GM19099 (cell line): ENCODE measurements around the gene FBXO15.

Source experiments
- POLR2A ChIP-seq: IDR thresholded peaks from 3 replicates; pipeline ENCODE4 v1.6.1; 2011; ENCODE audit warnings: low read depth; ENCODE audit not compliant: insufficient read length; ENCODE audit errors: extremely low read depth

Gene FBXO15, protein sequence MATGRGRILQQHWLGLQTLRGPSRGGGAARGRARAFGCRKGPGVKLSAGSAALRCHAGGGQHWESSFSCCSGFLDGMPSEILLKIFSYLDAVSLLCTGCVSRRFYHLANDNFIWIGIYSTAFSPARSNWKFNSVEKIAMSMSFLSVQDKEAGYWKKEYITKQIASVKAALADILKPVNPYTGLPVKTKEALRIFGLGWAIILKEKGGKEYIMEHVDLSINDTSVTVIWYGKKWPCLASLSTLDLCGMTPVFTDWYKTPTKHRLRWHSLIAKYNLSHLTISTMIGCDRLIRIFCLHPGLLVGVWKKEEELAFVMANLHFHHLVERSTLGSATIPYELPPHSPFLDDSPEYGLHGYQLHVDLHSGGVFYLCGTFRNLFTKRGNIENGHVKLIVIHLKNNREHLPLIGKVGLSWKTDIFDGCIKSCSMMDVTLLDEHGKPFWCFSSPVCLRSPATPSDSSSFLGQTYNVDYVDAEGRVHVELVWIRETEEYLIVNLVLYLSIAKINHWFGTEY

DNA sequence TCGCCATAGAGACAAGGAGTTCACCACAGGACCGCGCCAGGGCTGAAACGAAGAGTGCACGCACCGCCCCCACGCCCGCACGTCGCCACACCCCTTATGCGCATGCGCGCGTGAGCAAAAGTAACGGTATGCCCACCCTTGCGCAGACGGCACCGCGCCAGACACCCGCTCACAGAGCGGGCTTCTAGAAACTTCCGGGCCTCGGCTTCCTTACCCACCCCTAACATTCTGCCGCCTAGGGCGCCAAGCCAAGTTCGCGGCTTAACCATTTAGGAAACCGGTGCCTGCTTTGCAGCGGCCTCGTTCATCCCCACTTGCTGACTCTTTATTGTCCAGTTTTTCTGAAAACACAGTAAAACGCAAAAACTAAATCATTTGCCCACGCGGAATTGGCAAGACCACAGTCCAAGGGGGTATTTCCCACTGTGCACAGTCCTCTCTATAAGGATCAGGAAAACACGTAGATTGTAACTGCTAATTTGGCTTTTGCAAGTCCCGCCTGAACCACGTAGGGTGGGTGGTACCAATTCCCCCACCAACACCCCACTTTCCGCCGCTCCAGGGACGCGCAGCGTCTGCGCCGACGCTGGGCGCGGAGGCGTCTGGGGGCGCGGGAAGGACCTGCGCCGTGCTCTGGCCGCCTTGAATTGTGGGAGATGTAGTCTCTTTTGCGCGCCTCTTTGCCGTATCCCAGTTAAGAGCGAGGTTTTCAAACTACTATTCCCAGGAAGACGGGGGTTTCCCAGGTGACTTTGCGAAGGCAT is at the start of gene FBXO15, which contains the start of gene TIMM21:
TSS of gene FBXO15 (minus strand) at position 56 of the 764 bp plus-strand sequence. CDS start at position 7, 49 bp downstream.
TSS of gene TIMM21 (plus strand) at position 745 of the 764 bp plus-strand sequence. CDS start 286 bp downstream, outside the sequence.
- peak; percentile 79 for TF ChIP-seq POLR2A

DNA sequence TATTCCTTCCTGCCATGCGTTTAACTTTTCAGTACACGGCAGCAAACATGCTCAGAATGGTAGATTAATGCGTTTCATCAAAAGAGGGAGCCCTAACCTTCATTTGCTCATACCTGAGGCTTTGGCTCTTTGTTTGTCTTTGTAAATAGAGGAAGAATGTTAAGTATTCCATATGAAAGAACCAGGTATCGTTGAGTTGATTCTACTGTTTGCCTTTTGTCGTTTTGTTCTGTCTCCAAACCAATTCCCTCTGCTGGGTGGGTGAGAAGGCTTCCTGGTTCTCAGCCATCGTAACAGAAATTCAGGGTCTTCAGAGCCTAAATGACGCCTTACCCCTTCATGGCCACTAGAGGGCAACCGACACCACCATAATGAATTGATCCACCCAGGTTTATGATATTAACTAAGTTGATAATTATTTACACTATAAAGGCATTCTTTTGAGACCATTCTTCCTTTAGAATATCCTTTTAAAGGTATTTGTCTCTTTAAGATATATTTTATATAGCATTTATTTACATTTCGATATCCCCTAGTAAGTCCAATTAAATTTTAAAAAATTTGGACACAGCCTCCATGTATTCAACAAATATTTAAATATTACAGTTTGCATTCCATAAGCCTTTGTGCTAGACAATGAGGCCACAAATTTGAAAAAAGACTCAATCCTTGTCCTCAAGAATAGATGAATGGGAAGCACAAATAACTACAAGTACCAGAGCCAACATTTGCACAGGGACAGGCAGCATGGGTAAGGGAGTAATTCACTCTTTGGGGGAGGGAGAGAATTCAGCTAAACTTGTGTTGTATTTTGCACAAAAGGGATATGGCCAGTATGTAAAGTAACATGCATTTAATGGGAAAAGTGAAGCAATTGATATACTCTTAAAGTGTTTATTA is 48.8 kb upstream of the FBXO15 start:
- no peak for TF ChIP-seq POLR2A

DNA sequence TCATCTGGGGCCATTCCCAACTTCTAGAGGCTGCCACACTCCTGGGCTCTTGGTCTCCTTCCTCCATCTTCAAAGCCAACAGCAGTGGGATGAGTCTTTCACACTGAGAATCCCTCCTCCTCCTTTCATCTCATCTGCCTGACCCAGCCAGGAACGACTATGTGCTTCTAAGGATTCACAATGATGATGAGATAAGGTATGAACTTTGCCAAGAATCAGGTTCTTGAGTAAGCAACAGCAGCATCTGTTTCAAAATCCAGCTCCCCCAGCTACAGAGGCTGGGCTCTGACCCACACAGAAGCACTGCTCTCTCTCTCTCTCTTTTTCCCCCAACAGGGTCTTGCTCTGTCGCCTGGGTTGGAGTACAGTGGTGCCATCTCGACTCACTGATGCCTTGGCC is 47.1 kb upstream of the FBXO15 start:
- TF ChIP-seq POLR2A, result no peak

DNA sequence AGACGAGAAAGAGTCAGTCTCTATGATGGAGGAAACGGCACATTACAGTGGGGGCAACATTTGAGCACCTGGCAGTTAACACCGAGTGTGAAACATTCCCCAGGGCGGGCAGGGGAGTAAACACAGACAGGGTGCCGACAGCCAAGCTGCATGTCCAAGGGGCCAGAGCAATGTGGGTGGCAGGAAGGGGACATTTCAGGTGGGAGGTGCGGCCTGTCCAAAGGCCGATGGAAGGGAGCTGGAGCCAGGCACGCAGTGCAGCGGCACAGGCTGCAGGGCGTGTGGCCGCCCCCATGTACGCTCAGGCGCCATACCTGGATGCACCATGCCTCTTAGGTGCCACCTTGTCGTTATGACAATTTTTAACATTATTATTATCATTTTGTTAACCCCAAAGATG is 43.9 kb upstream of the FBXO15 start:
- TF ChIP-seq POLR2A, result no peak

DNA sequence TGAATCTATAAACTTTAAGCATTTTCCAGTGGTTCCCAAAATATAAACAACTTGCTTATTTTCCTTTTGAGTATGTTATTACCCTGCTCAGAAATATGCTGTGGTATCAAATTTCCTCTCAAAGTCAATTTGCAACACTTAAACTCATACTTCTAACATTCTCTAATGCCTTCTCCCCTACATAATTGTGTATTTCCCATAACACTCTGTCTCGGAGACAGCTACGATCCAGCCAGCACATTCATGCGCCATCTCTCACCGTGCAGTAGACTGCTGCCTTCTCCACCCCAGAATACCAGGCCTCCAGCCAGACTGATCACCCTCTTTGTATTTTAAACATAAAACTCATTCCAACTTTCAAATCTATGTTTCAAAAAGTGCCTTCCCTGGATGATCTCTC is 42.5 kb upstream of the FBXO15 start:
- no peak for TF ChIP-seq POLR2A

DNA sequence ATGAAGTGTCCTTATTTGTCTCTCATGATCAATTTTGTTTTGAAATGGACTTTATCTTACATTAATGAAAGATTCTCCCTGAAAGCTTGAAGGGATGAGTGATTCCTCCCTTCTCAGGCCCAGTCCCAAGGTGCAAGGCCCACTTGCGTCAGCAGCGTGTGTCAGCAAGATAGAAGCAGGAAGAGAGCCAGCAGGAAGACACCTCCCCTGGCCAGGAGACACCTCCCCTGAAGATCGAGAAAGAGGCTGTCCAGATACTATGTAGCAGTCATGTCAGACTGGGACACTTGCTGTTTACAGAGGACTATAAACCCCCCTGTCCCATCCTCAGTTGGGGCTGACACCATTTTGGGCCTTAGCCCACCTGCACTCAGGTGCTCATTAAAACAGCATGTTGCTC is 39.0 kb upstream of the FBXO15 start:
- TF ChIP-seq POLR2A, result no peak

DNA sequence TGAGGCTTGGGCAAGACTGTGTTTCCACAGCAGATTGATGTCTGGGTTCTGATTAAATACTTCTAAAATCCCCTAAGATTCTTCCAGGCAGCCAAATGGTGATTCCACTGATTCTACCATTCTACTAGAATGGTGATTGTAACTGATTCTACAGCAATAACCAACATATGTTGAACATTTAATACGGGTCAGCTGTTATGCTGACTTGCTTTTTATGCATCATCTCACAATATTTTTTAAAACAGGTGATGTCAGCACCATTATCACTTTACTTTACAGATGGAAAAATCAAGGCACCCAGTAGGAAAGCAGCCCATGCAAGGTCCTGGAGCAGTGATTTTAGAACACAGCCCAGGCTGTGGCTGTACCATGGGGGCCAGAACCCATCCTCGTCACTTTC is 38.2 kb upstream of the FBXO15 start:
- TF ChIP-seq POLR2A, result no peak

DNA sequence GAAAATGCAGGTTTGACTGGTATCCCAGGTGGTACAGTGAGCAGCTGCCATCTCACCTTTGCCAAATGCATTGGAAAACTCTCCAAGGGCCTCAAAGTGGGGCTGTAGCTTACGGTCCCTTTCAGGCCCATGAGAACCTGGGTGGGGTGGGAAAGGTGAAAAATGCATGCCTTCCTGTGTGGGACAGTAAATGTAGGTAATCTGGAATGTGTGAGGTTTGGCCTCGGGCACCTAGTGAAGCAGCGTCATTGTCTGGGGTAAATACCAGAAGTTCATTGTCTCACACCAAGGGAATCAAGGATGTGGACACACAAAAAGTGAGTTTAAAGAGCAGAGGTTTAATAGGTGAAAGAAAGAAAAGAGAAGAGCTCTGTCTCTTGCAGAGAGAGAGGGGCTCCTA is 37.2 kb upstream of the FBXO15 start:
- TF ChIP-seq POLR2A, result no peak

DNA sequence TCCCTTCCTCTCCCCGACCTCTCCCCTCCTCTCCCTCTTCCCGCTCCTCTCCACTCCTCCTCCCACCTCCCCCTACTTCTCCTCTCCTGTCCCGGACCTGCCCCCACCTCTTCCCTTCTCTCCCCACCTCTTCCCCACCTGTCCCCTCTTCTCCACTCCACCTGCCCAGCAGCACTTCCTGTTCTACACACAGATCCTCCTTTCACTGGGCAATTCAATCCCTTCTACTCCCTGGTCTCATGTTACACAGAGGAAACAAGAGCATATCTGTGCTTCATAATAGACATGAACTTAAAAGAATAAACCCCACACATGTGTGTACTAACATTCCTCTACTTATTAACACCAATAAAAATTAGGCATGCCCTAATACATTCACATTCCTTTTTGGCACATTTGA is 35.5 kb upstream of the FBXO15 start:
- no peak for TF ChIP-seq POLR2A

DNA sequence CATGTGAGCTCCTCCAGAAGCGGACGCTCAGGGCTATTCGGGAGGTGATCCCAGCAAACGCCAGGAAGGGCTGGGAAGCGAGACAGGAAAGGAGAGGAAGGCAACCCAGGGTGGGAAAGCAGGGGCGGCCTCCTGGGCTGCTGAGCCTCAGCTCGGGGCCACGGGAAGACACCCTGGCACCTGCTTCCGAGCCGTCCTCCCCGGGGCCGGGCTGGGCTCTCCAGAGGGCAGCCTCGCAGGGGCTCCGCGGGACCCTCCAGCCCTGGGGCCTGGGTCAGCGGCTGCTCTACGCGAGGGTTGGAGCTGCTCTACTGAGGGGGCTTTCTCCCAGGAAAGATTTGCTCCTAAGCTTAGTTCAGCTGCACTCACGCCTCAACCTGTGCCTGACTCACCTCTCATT is 34.7 kb upstream of the FBXO15 start:
- no peak for TF ChIP-seq POLR2A

DNA sequence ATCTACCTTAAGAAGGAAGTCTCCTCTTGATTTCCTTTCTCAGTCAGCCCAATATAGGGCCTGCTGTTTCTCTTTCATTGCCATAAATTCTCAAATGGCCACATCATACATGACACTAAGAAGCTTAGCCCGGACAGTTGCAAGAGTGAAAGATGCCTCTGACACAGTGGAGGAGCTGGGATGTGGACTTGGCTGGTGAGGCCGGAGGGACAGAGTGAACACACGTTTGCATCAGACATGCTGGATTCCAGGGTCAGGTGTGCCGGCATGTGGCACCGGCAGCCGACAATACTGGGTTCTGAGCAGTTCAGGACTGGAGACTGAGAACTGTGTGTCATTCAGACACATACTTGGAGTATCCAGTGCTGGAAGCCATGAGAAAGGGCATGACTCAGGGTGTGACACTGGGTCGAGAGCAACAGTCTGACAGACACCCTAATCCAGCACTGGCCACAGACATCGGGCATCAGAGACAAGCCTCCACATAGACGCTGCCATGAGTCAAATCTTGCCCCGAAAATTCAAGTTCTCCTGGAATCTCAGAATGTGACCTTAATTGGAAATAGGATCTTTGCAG is 32.1 kb upstream of the FBXO15 start:
- no peak for TF ChIP-seq POLR2A

DNA sequence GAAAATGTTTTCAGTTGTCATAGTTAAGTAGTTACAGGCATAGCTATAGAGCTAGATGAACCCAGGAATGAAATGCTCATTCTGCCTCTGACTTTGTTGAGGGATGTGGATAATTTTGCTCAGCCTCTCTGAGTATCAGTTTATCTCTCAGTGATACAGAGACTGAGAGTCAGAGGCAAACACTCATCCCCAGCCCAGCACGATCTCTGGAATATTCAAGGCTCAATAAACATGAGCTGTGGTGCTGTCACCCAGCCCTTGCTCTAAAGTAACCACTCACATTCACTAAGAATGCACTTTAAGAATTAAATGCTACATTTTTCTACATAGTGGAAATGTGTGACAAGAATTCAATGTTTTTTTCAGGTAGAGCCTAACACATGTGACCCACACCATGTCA is 31.2 kb upstream of the FBXO15 start:
- TF ChIP-seq POLR2A, result no peak

DNA sequence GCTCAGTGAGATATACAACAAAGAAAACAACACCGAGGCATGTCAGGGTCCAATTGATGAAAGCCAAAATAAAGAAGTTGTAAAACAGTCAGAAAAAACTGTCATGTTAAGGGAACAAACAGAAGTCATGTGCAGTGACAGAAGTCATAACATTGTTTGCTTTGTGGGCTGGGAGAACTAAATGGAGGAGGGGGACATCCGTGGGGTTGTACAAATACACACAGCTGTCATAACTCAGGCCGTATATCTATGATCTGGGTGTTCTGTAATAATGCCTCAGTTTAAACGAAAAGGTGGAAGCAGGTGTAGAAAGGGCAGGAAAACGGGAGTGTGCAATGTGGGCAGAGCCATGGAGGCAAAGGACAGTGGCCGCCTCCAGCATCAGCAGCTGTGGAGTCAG is 28.0 kb upstream of the FBXO15 start:
- TF ChIP-seq POLR2A, result no peak

DNA sequence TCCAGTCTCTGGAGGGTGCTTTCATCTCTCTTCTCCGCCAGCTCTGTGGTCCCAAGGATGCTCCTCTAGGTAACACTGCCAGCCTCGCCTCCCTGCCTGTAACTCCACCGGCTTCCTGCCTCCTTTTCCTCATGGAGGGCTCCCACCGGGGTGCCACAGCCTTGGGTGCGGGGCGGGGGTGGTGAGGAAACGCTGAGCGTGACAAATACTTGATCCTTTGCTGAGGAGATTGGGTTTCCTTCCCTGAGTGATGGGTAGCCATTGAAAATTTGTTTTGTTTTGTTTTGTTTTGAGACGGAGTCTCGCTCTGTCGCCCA is 25.8 kb upstream of the FBXO15 start:
- no peak for TF ChIP-seq POLR2A
